GM23338 (cell line): ENCODE results near the gene P3R3URF. TPM values are rescaled to one million over a fixed set of nuclear protein-coding genes. Genes with fewer than 3 reads are reported as not detected.
A peak's percentile ranks its signal among the peaks of the same experiment; 100 is the strongest.

ENCODE experiments used
- ATAC-seq: fragments of 200-7000 bp; cut with Tn5 transposase; 3 replicates; pipeline ENCODE4 v1.9.1; 2020
- DNase-seq: peaks from one replicate; pipeline ENCODE4 v3.0.0-alpha.2; 2015; ENCODE audit warnings: low spot score
- H2AFZ ChIP-seq: fragments of 200-600 bp; sonication (generic); 2 replicates; pipeline ENCODE4 v1.8.0; 2016; ENCODE audit warnings: antibody characterized with exemption, mild to moderate bottlenecking, moderate library complexity
- H3F3A ChIP-seq: fragments of 200-600 bp; sonication (generic); replicated peaks from 2 replicates; pipeline ENCODE4 v1.8.0; 2017; ENCODE audit warnings: antibody characterized with exemption, mixed run types, low read depth
- H3K27ac ChIP-seq: fragments of 200-600 bp; sonication (generic); 2 replicates; pipeline ENCODE4 v1.6.1; 2016; ENCODE audit warnings: low read depth
- H3K27me3 ChIP-seq: fragments of 200-600 bp; sonication (generic); 2 replicates; pipeline ENCODE4 v1.8.0; 2016; ENCODE audit warnings: mild to moderate bottlenecking, mixed run types, moderate library complexity; ENCODE audit not compliant: insufficient read depth
- H3K36me3 ChIP-seq: fragments of 200-600 bp; sonication (generic); 2 replicates; pipeline ENCODE4 v1.8.0; 2016; ENCODE audit warnings: mild to moderate bottlenecking; ENCODE audit not compliant: insufficient read depth
- H3K4me1 ChIP-seq: fragments of 200-600 bp; sonication (generic); 2 replicates; pipeline ENCODE4 v1.8.0; 2016; ENCODE audit warnings: mild to moderate bottlenecking, moderate library complexity; ENCODE audit not compliant: insufficient read depth
- H3K4me2 ChIP-seq: fragments of 200-600 bp; sonication (generic); 2 replicates; pipeline ENCODE4 v1.7.1; 2017; ENCODE audit warnings: mixed run types
- H3K4me3 ChIP-seq: fragments of 200-600 bp; sonication (generic); 2 replicates; pipeline ENCODE4 v1.6.1; 2016; ENCODE audit warnings: mixed run types
- H3K79me2 ChIP-seq: fragments of 200-600 bp; sonication (generic); replicated peaks from 2 replicates; pipeline ENCODE4 v1.8.0; 2017; ENCODE audit warnings: mild to moderate bottlenecking; ENCODE audit not compliant: insufficient read depth
- H3K9me2 ChIP-seq: fragments of 200-600 bp; sonication (generic); 2 replicates; pipeline ENCODE4 v1.8.0; 2017; ENCODE audit not compliant: insufficient read depth
- H4K20me1 ChIP-seq: fragments of 200-600 bp; sonication (generic); replicated peaks from 2 replicates; pipeline ENCODE4 v1.8.0; 2017; ENCODE audit warnings: mild to moderate bottlenecking; ENCODE audit not compliant: insufficient read depth
- H3K27ac Mint-ChIP-seq: 2 replicates; pipeline ENCODE4 v1.8.0; 2020; ENCODE audit warnings: inconsistent platforms, mild to moderate bottlenecking, moderate library complexity, mixed read lengths
- H3K27me3 Mint-ChIP-seq: 3 replicates; pipeline ENCODE4 v1.8.0; 2022; ENCODE audit warnings: low read depth, mild to moderate bottlenecking, moderate library complexity, mixed read lengths, inconsistent platforms; ENCODE audit not compliant: insufficient read depth, poor library complexity
- H3K36me3 Mint-ChIP-seq: 3 replicates; pipeline ENCODE4 v1.8.0; 2021; ENCODE audit warnings: low read depth, mild to moderate bottlenecking, inconsistent platforms, moderate library complexity, mixed read lengths
- H3K4me1 Mint-ChIP-seq: 3 replicates; pipeline ENCODE4 v1.8.0; 2020; ENCODE audit warnings: mild to moderate bottlenecking, inconsistent platforms, mixed read lengths
- H3K4me3 Mint-ChIP-seq: 3 replicates; pipeline ENCODE4 v1.8.0; 2021; ENCODE audit warnings: moderate library complexity, mild to moderate bottlenecking, inconsistent platforms, mixed read lengths
- H3K9me3 Mint-ChIP-seq: 3 replicates; pipeline ENCODE4 v1.8.0; 2020; ENCODE audit warnings: moderate library complexity, mild to moderate bottlenecking, inconsistent platforms, mixed read lengths
- CREB1 ChIP-seq: fragments of 250-450 bp; sonication (Bioruptor Pico); IDR thresholded peaks from 2 replicates; pipeline ENCODE4 v1.5.0; 2020; ENCODE audit warnings: low read depth, mild to moderate bottlenecking, moderate library complexity
- CTCF ChIP-seq, 2 experiments: fragments of 200-600 bp in 1 of 2; sonication (generic) in 1 of 2; conservative IDR thresholded peaks; 2 replicates each; pipeline versions ENCODE4 v1.5.1 to v1.6.1; 2016 to 2017; ENCODE audit warnings: antibody characterized with exemption in 2 of 2, low read depth in 2 of 2, mild to moderate bottlenecking in 2 of 2, moderate library complexity in 1 of 2
- EZH2 ChIP-seq: fragments of 200-600 bp; sonication (generic); IDR thresholded peaks from one replicate; pipeline ENCODE4 v1.8.0; 2017; ENCODE audit warnings: antibody characterized with exemption, mild to moderate bottlenecking, low read depth; ENCODE audit not compliant: unreplicated experiment
- EZH2phosphoT487 ChIP-seq: fragments of 200-600 bp; sonication (generic); IDR thresholded peaks from one replicate; pipeline ENCODE4 v1.8.1; 2018; ENCODE audit warnings: antibody characterized with exemption; ENCODE audit not compliant: unreplicated experiment
- JUNB ChIP-seq: IDR thresholded peaks from one replicate; pipeline ENCODE4 v1.6.1; 2016; ENCODE audit warnings: antibody characterized with exemption; ENCODE audit not compliant: unreplicated experiment
- NANOG ChIP-seq: IDR thresholded peaks from 2 replicates; pipeline ENCODE4 v1.6.1; 2016; ENCODE audit warnings: antibody characterized with exemption, borderline replicate concordance
- POLR2AphosphoS5 ChIP-seq: IDR thresholded peaks from 2 replicates; pipeline ENCODE4 v1.6.1; 2016; ENCODE audit warnings: antibody characterized with exemption, low read depth
- REST ChIP-seq: IDR thresholded peaks from one replicate; pipeline ENCODE4 v1.6.1; 2018; ENCODE audit warnings: antibody characterized with exemption; ENCODE audit not compliant: unreplicated experiment
- STAT1 ChIP-seq: IDR thresholded peaks from one replicate; pipeline ENCODE4 v1.6.1; 2016; ENCODE audit warnings: antibody characterized with exemption; ENCODE audit not compliant: unreplicated experiment
- ZNF114 ChIP-seq: fragments of 250-450 bp; sonication (Bioruptor Pico); IDR thresholded peaks from 2 replicates; pipeline ENCODE4 v1.5.0; 2020; ENCODE audit warnings: mild to moderate bottlenecking, moderate library complexity
- ZNF331 ChIP-seq: fragments of 250-450 bp; sonication (Bioruptor Pico); IDR thresholded peaks from 2 replicates; pipeline ENCODE4 v1.5.0; 2020; ENCODE audit warnings: low read depth, mild to moderate bottlenecking, moderate library complexity
- ZNF462 ChIP-seq: fragments of 250-450 bp; sonication (Bioruptor Pico); IDR thresholded peaks from 2 replicates; pipeline ENCODE4 v1.5.0; 2020; ENCODE audit warnings: mild to moderate bottlenecking, moderate library complexity
- polyA plus RNA-seq: library from polyadenylated mRNA; unstranded; fragments of >200 nt; fragmentation: Nextera tagmentation; extraction: Ambion mirVana; gene quantifications from 2 replicates; pipeline ENCODE4 v1.2.1, GENCODE V29; 2016
- total RNA-seq: library from RNA; depleted of rRNA; stranded (reverse); fragments of >200 nt; shearing (Covaris generic); gene quantifications from 2 replicates; pipeline ENCODE4 v1.2.3, GENCODE V29; 2014
- TF ChIP-seq, protein P1 (sequence below): IDR thresholded peaks from 2 replicates; pipeline ENCODE4 v1.6.1; 2016; ENCODE audit warnings: antibody characterized with exemption

P3R3URF gene
- total and polyA plus RNA-seq, 2 experiments from 2014 or later: not detected

- no peak overlapping the region for H3K27ac Mint-ChIP-seq
- no peaks in the 10 kb centered on the region for H4K20me1 ChIP-seq
- peaks cover 2% of the 10 kb centered on the region for H3K27me3 Mint-ChIP-seq
- no peak overlapping the region for H3K4me2 ChIP-seq
- no peak for ATAC-seq
- no peaks in the 10 kb centered on the region for H3K36me3 ChIP-seq
- H3K4me1 Mint-ChIP-seq: no peaks in the 10 kb centered on the region; the same call in 2 of the 3 replicates
- H3K4me3 Mint-ChIP-seq: no peak overlapping the region
- DNase-seq: no peak
- no peak overlapping the region for H3K27ac ChIP-seq
- no peaks in the 10 kb centered on the region for H3K9me3 Mint-ChIP-seq
- no peaks in the 10 kb centered on the region for H3F3A ChIP-seq
- no peak for TF ChIP-seq ZNF114 (CRISPR knock-in tag)
- no peak for TF ChIP-seq STAT1
- TF ChIP-seq EZH2phosphoT487: no peak
- TF ChIP-seq ZNF331 (CRISPR knock-in tag): no peak
- no peak for TF ChIP-seq REST
- TF ChIP-seq POLR2AphosphoS5: no peak
- TF ChIP-seq ZNF462 (CRISPR knock-in tag): no peak
- no peak for TF ChIP-seq EZH2
- TF ChIP-seq NANOG: no peak
- no peak for TF ChIP-seq CREB1
- no peak for TF ChIP-seq CTCF (conservative IDR thresholded peaks at IDR 0.05; ENCODE audit: low read depth in 2 of 2)
- TF ChIP-seq JUNB: no peak
- TF ChIP-seq, protein P1, sequence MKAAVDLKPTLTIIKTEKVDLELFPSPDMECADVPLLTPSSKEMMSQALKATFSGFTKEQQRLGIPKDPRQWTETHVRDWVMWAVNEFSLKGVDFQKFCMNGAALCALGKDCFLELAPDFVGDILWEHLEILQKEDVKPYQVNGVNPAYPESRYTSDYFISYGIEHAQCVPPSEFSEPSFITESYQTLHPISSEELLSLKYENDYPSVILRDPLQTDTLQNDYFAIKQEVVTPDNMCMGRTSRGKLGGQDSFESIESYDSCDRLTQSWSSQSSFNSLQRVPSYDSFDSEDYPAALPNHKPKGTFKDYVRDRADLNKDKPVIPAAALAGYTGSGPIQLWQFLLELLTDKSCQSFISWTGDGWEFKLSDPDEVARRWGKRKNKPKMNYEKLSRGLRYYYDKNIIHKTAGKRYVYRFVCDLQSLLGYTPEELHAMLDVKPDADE: no peak
- H3K4me3 ChIP-seq: no peak overlapping the region
- no peaks in the 10 kb centered on the region for H3K36me3 Mint-ChIP-seq
- H3K9me2 ChIP-seq: no peaks in the 10 kb centered on the region
- 0 out of 2 replicates have a peak overlapping the region, but pooled peaks have one; percentile 66 for H2AFZ ChIP-seq
- H3K27me3 ChIP-seq: no peaks in the 10 kb centered on the region
- no peaks in the 10 kb centered on the region for H3K79me2 ChIP-seq
- no peaks in the 10 kb centered on the region for H3K4me1 ChIP-seq
Measured at GRCh38 chr1:46157916-46158311, 18.4 kb downstream of the P3R3URF start.
